NCI-H1092 treated with DMSO at 0.1 percent for 48 hours (cell line): ENCODE results near the gene PPP2R3B.

Source experiments
- DNase-seq: peaks from one replicate; lab custom pipeline; 2025; lab: John Stamatoyannopoulos, UW

PPP2R3B gene

GRCh38 chrX:370963-371745 is 15.6 kb downstream of the PPP2R3B start:
- no peak for DNase-seq

GRCh38 chrX:370244-370962 is 16.3 kb downstream of the PPP2R3B start:
- no peak for DNase-seq

- DNase-seq = no peak
Observed at GRCh38 chrX:369563-370101, 17.1 kb downstream of the PPP2R3B start.

GRCh38 chrX:368811-369562 is 17.7 kb downstream of the PPP2R3B start:
- DNase-seq = no peak

GRCh38 chrX:367866-368265 is 18.8 kb downstream of the PPP2R3B start:
- DNase-seq = no peak

GRCh38 chrX:367349-367748 is 19.4 kb downstream of the PPP2R3B start:
- no peak for DNase-seq

- no peak for DNase-seq
Observed at GRCh38 chrX:363621-364375, 22.9 kb downstream of the PPP2R3B start.

GRCh38 chrX:362937-363620 is 23.6 kb downstream of the PPP2R3B start:
- no peak for DNase-seq

GRCh38 chrX:362351-362750 is 24.4 kb downstream of the PPP2R3B start:
- no peak for DNase-seq

- DNase-seq = no peak
Observed at GRCh38 chrX:361231-362145, 25.2 kb downstream of the PPP2R3B start.

GRCh38 chrX:360496-361150 is 26.1 kb downstream of the PPP2R3B start:
- no peak for DNase-seq

GRCh38 chrX:358651-359143 is 28.0 kb downstream of the PPP2R3B start:
- DNase-seq = no peak

- DNase-seq = no peak
Observed at GRCh38 chrX:357693-358471, 28.8 kb downstream of the PPP2R3B start.

- no peak for DNase-seq
Observed at GRCh38 chrX:357035-357692, 29.5 kb downstream of the PPP2R3B start.

GRCh38 chrX:356385-357034 is 30.2 kb downstream of the PPP2R3B start:
- no peak for DNase-seq

GRCh38 chrX:355329-356050 is 31.2 kb downstream of the PPP2R3B start:
- no peak for DNase-seq
